Activated naive CD8-positive, alpha-beta T cell treated with anti-CD3 and anti-CD28 coated beads for 36 hours (primary cell): ENCODE measurements around the gene TCF3. TPM values are rescaled to one million over a fixed set of nuclear protein-coding genes. Genes with fewer than 3 reads are reported as not detected.
A peak's percentile ranks its signal among the peaks of the same experiment; 100 is the strongest.

Experiments
- DNase-seq: peaks from one replicate; pipeline ENCODE4 v3.0.0; 2021
- H3K27ac Mint-ChIP-seq: one replicate; pipeline ENCODE4 v1.8.0; 2022; ENCODE audit warnings: mild to moderate bottlenecking, moderate library complexity, mixed read lengths
- H3K27me3 Mint-ChIP-seq: one replicate; pipeline ENCODE4 v1.8.0; 2022; ENCODE audit warnings: mild to moderate bottlenecking, mixed read lengths
- H3K36me3 Mint-ChIP-seq: one replicate; pipeline ENCODE4 v1.8.0; 2021; ENCODE audit warnings: mild to moderate bottlenecking, mixed read lengths
- H3K4me1 Mint-ChIP-seq: one replicate; pipeline ENCODE4 v1.8.0; 2021; ENCODE audit warnings: mixed read lengths
- H3K4me3 Mint-ChIP-seq: one replicate; pipeline ENCODE4 v1.8.0; 2022; ENCODE audit warnings: mild to moderate bottlenecking, moderate library complexity, mixed read lengths
- H3K9me3 Mint-ChIP-seq: one replicate; pipeline ENCODE4 v1.8.0; 2022; ENCODE audit warnings: mixed read lengths
- total RNA-seq, 2 experiments: library from RNA; stranded (reverse); gene quantifications; one replicate each; pipeline ENCODE4 v1.2.3, GENCODE V29; 2021

TCF3 gene
- total RNA-seq, 2 experiments from 2014 or later, result 106 TPM

GRCh38 chr19:1616875-1617274 lies 35.5 kb downstream of the TCF3 start:
- Mint-ChIP-seq H3K36me3 (peaks cover 29% of the 10 kb centered on the region), H3K4me3 (no peak overlapping the region), H3K9me3 (no peaks in the 10 kb centered on the region), H3K4me1 (peaks cover 21% of the 10 kb centered on the region), H3K27ac (peak overlapping the region; percentile 84), H3K27me3 (no peaks in the 10 kb centered on the region)
- peak; percentile 33 for DNase-seq

GRCh38 chr19:1616396-1616795 lies 36.0 kb downstream of the TCF3 start:
- no peak for DNase-seq
- Mint-ChIP-seq H3K27ac (peak overlapping the region; percentile 84), H3K4me1 (peaks cover 21% of the 10 kb centered on the region), H3K36me3 (peaks cover 29% of the 10 kb centered on the region), H3K4me3 (no peak overlapping the region), H3K27me3 (no peaks in the 10 kb centered on the region), H3K9me3 (no peaks in the 10 kb centered on the region)

GRCh38 chr19:1615156-1615765 lies 37.2 kb downstream of the TCF3 start:
- Mint-ChIP-seq H3K4me3 (no peak overlapping the region), H3K36me3 (peaks cover 32% of the 10 kb centered on the region), H3K4me1 (peaks cover 30% of the 10 kb centered on the region), H3K27me3 (no peaks in the 10 kb centered on the region), H3K9me3 (no peaks in the 10 kb centered on the region), H3K27ac (peak overlapping the region; percentile 42)
- no peak for DNase-seq

GRCh38 chr19:1613808-1614570 lies 38.4 kb downstream of the TCF3 start:
- Mint-ChIP-seq H3K27ac (no peak overlapping the region), H3K9me3 (no peaks in the 10 kb centered on the region), H3K36me3 (peaks cover 34% of the 10 kb centered on the region)

GRCh38 chr19:1613146-1613545 lies 39.3 kb downstream of the TCF3 start:
- H3K4me1 Mint-ChIP-seq, result peaks cover 39% of the 10 kb centered on the region
- no peak overlapping the region for H3K4me3 Mint-ChIP-seq
- peaks cover 30% of the 10 kb centered on the region for H3K36me3 Mint-ChIP-seq
- no peaks in the 10 kb centered on the region for H3K27me3 Mint-ChIP-seq
- H3K9me3 Mint-ChIP-seq, result no peaks in the 10 kb centered on the region
- no peak overlapping the region for H3K27ac Mint-ChIP-seq
- DNase-seq, result no peak

More at GRCh38 chr19:1613808-1614570, 38.4 kb downstream of the TCF3 start:
- DNase-seq, result no peak
- no peaks in the 10 kb centered on the region for H3K27me3 Mint-ChIP-seq
- H3K4me3 Mint-ChIP-seq, result no peak overlapping the region
- peaks cover 38% of the 10 kb centered on the region for H3K4me1 Mint-ChIP-seq

- Mint-ChIP-seq H3K9me3 (no peaks in the 10 kb centered on the region), H3K27ac (no peak overlapping the region), H3K36me3 (peaks cover 27% of the 10 kb centered on the region), H3K4me3 (no peak overlapping the region), H3K27me3 (no peaks in the 10 kb centered on the region), H3K4me1 (peaks cover 35% of the 10 kb centered on the region)
- DNase-seq, result no peak
These were observed 40.0 kb downstream of the TCF3 start for GRCh38 chr19:1612114-1613086.

GRCh38 chr19:1611353-1611752 lies 41.1 kb downstream of the TCF3 start:
- peaks cover 21% of the 10 kb centered on the region for H3K36me3 Mint-ChIP-seq
- peaks cover 29% of the 10 kb centered on the region for H3K4me1 Mint-ChIP-seq
- no peak overlapping the region for H3K4me3 Mint-ChIP-seq
- no peak for DNase-seq
- no peaks in the 10 kb centered on the region for H3K9me3 Mint-ChIP-seq
- no peak overlapping the region for H3K27ac Mint-ChIP-seq
- H3K27me3 Mint-ChIP-seq, result no peaks in the 10 kb centered on the region

GRCh38 chr19:1610579-1610978 lies 41.8 kb downstream of the TCF3 start:
- Mint-ChIP-seq H3K27me3 (no peaks in the 10 kb centered on the region), H3K36me3 (peaks cover 16% of the 10 kb centered on the region), H3K4me1 (peaks cover 34% of the 10 kb centered on the region), H3K9me3 (no peaks in the 10 kb centered on the region), H3K4me3 (no peak overlapping the region), H3K27ac (peak overlapping the region; percentile 77)
- peak; percentile 38 for DNase-seq

- no peak overlapping the region for H3K27ac Mint-ChIP-seq
- H3K27me3 Mint-ChIP-seq, result no peaks in the 10 kb centered on the region
- H3K4me1 Mint-ChIP-seq, result peaks cover 34% of the 10 kb centered on the region
- H3K9me3 Mint-ChIP-seq, result no peaks in the 10 kb centered on the region
- DNase-seq, result no peak
- H3K36me3 Mint-ChIP-seq, result peaks cover 14% of the 10 kb centered on the region
- no peak overlapping the region for H3K4me3 Mint-ChIP-seq
These were observed 42.5 kb downstream of the TCF3 start for GRCh38 chr19:1609680-1610474.

- DNase-seq, result no peak
- Mint-ChIP-seq H3K4me1 (peaks cover 39% of the 10 kb centered on the region), H3K4me3 (peak overlapping the region; percentile 42), H3K27ac (no peak overlapping the region), H3K9me3 (no peaks in the 10 kb centered on the region), H3K27me3 (no peaks in the 10 kb centered on the region), H3K36me3 (peaks cover 18% of the 10 kb centered on the region)
These were observed 43.4 kb downstream of the TCF3 start for GRCh38 chr19:1609103-1609396.

GRCh38 chr19:1608359-1609102 lies 43.9 kb downstream of the TCF3 start:
- Mint-ChIP-seq H3K27ac (peak overlapping the region; percentile 23), H3K4me1 (peaks cover 45% of the 10 kb centered on the region), H3K9me3 (no peaks in the 10 kb centered on the region), H3K27me3 (no peaks in the 10 kb centered on the region), H3K4me3 (peak overlapping the region; percentile 6), H3K36me3 (peaks cover 21% of the 10 kb centered on the region)
- no peak for DNase-seq

GRCh38 chr19:1606138-1606651 lies 46.2 kb downstream of the TCF3 start:
- Mint-ChIP-seq H3K36me3 (peaks cover 23% of the 10 kb centered on the region), H3K4me3 (peak overlapping the region; percentile 88), H3K27me3 (no peaks in the 10 kb centered on the region), H3K9me3 (no peaks in the 10 kb centered on the region), H3K4me1 (peaks cover 47% of the 10 kb centered on the region), H3K27ac (peak overlapping the region; percentile 96)
- no peak for DNase-seq

- Mint-ChIP-seq H3K36me3 (peaks cover 22% of the 10 kb centered on the region), H3K4me3 (peak within 1 kb of the TSS; percentile 92), H3K27me3 (no peaks in the 10 kb centered on the region), H3K27ac (peak within 1 kb of the TSS; percentile 96), H3K4me1 (peaks cover 42% of the 10 kb centered on the region), H3K9me3 (no peaks in the 10 kb centered on the region)
- DNase-seq, result peak; percentile 93
These were observed 46.9 kb downstream of the TCF3 start, which contains the start of gene UQCR11 for GRCh38 chr19:1605236-1606137. UQCR11 (minus strand) TSS chr19:1605462; CDS start chr19:1605409, 53 bp downstream.
